D721Med (cell line): ENCODE results near the gene ADAM10.

Source experiments
- DNase-seq: peaks from one replicate; pipeline ENCODE4 v3.0.0; 2011; ENCODE audit warnings: low spot score; ENCODE audit not compliant: insufficient read length
- FAIRE-seq: peaks from 2 replicates; lab custom pipeline; 2011; peaks lifted over from hg19 to GRCh38; lab: Jason Lieb, UNC
- TF ChIP-seq, protein P1 (sequence below): IDR thresholded peaks from 2 replicates; pipeline ENCODE4 v1.5.1; 2012; ENCODE audit warnings: mild to moderate bottlenecking, control low read depth; ENCODE audit not compliant: insufficient read depth; ENCODE audit errors: missing control alignments

ADAM10 gene

GRCh38 chr15:58749532-58750337, at the start of gene ADAM10:
TSS of gene ADAM10 (minus strand) at chr15:58749707. CDS start at chr15:58749534, 173 bp downstream.
- DNase-seq, result peak; percentile 90
- no peak for FAIRE-seq
- TF ChIP-seq, protein P1, sequence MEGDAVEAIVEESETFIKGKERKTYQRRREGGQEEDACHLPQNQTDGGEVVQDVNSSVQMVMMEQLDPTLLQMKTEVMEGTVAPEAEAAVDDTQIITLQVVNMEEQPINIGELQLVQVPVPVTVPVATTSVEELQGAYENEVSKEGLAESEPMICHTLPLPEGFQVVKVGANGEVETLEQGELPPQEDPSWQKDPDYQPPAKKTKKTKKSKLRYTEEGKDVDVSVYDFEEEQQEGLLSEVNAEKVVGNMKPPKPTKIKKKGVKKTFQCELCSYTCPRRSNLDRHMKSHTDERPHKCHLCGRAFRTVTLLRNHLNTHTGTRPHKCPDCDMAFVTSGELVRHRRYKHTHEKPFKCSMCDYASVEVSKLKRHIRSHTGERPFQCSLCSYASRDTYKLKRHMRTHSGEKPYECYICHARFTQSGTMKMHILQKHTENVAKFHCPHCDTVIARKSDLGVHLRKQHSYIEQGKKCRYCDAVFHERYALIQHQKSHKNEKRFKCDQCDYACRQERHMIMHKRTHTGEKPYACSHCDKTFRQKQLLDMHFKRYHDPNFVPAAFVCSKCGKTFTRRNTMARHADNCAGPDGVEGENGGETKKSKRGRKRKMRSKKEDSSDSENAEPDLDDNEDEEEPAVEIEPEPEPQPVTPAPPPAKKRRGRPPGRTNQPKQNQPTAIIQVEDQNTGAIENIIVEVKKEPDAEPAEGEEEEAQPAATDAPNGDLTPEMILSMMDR, result no peak

- FAIRE-seq, result no peak
- TF ChIP-seq, protein P1, result no peak
These were observed 48.0 kb upstream of the ADAM10 start for GRCh38 chr15:58797505-58797904.

GRCh38 chr15:58795825-58796224, 46.3 kb upstream of the ADAM10 start:
- no peak for FAIRE-seq
- TF ChIP-seq, protein P1, result no peak

More at GRCh38 chr15:58797505-58797904, 48.0 kb upstream of the ADAM10 start:
- DNase-seq, result no peak

GRCh38 chr15:58793862-58794261, 44.4 kb upstream of the ADAM10 start:
- FAIRE-seq (no peak), DNase-seq (no peak)
- TF ChIP-seq, protein P1, result no peak

More at GRCh38 chr15:58795825-58796224, 46.3 kb upstream of the ADAM10 start:
- no peak for DNase-seq

GRCh38 chr15:58788056-58788710, 38.7 kb upstream of the ADAM10 start:
- DNase-seq (no peak), FAIRE-seq (no peak)
- TF ChIP-seq, protein P1, result no peak

GRCh38 chr15:58785355-58785754, 35.8 kb upstream of the ADAM10 start:
- TF ChIP-seq, protein P1, result no peak
- DNase-seq (no peak), FAIRE-seq (no peak)

DNA sequence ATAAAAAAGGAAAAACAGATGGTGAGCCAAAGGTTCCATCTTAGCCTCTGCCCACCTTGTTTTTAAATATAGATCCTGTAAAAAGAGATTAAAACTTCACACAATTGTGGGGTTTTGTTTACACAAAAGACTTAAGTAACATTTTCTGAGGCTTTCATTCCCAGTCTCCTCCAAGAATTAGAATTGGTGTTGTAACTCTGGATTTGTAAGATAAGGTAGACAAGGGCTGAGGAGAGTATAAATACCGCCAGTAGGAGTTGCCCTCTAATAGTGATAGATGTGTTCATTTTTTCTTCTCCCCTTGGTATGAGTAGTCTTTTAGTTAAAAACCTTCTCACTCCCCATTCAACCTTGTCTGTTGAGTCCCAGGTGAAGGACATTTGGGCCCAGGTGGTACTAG, 30.0 kb upstream of the ADAM10 start:
- TF ChIP-seq, protein P1, result no peak
- no peak for FAIRE-seq
- DNase-seq, result no peak
